ENCODE data around the gene ITGB6.
"Not testable (repeated sequence)": the region's sequence is repeated elsewhere in the genome, so short reads cannot be mapped to it uniquely, and the experiment has no call there.

The ITGB6 gene

DNA sequence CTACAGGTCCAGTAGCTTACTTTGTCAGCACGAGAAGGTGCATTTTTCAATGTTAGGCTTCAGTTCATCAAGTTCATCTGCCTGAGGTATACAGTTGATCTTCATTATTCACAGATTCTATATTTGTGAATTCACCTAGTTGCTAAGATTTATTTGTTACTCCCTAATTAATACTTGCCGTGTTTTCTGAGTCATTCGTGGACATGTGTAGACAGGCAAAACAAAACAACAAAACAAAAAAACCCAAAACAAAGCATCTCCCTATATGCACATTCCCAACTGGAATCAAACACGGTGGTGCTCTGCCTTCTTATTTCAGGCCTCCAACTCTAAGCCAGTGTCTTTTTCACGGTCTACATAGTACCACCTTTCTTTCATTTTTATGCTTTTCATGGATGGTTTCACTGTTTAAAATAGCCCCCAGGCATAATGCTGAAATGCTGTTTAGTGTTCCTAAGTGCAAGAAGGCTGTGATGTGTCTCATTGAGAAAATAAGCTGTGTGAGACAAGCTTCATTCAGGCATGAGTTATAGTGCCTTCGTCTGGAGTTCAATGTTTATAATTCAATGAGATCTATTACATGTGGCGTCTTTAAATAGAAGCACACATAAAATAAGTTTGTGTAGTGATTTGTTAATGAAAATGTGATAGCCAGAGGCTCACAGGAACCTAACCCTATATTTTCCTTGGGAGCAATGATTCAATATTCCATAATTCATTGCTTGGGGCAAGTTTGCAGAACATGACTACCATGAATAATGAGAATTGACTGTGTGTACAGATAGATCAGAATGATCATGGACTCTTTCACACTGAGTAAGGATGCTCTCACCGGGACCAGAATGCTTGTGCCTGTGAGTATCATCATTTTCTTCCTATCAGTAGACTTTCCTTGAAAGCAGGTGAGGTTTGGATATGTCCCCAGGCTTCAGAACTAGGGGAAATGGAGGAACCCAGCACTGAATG lies 24.6 kb downstream of the ITGB6 start:
- no peak for DNase-seq

DNA sequence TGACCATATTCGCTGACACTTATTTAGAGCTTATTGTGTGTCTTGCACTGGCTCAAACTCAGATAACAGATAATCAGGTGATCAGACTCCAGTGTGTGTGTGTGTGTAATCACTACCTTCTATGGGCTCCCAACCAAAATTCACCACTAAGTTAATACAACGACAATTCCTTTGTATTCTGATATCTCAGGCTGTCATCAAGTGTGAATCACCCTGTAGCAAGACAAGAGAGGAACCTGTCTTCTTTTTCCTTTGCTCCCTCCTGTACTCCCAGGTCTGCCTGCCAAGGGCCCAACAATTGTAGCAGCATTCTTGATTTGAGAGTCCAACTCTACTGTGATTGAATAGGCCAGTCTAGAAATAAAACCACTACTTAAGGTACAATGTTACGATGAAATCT lies 25.8 kb downstream of the ITGB6 start:
- DNase-seq = no peak

DNA sequence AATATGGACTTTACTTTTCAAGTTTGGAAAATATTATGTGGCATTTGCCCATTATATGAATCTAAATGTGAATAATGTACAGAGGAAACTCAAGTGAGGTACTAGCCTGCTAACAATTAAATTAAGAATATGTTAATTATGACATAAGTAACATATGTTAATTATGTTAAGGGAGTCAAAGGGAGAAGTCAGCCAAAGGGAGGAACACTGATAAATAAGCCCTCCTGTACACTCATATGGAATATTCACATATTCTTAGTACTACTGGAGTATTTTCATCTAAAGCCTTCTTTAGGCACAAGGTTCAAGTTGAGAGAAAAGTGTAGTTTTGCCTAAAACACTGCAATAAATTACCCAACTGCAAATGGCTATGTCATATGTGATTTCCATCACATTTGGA lies 30.1 kb downstream of the ITGB6 start:
- no peak for DNase-seq

DNA sequence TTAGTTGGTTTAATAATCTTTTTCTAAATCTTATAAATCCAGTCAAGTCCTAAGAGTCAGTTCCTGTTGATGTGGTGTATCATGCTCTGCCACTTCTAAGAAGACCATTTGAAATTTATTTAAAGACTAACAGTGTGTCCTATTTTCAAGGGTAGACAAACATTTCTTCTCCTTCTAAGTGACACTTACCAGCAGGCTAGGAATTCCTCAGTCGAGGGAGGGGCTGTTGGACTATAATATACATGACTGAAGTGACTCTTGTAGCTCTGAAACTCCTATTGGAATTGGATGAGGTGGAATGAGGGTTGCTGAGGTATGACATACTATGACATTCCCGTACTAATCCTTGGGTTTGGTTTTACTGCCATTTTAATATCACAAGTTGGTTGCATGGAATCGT lies 30.6 kb downstream of the ITGB6 start:
- no peak for DNase-seq

DNA sequence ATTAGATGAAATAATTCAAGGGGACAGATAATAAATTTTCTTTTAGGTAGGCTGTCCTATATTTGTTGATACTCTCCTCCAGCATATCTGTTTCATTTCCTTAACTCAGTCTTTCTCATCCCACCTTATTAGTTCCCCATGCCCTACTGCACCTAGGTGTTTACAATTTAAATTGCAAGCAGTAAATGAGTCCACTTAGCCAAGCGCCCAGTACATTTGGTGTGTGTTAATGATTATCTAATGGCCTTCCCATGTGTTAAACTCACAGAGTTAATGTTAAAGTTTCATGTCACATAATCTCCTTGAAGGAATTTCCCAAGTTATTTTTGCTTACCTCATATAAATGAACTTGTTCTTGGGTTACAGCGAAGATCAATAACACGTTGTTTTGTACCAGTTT lies 31.2 kb downstream of the ITGB6 start:
- no peak for DNase-seq

DNA sequence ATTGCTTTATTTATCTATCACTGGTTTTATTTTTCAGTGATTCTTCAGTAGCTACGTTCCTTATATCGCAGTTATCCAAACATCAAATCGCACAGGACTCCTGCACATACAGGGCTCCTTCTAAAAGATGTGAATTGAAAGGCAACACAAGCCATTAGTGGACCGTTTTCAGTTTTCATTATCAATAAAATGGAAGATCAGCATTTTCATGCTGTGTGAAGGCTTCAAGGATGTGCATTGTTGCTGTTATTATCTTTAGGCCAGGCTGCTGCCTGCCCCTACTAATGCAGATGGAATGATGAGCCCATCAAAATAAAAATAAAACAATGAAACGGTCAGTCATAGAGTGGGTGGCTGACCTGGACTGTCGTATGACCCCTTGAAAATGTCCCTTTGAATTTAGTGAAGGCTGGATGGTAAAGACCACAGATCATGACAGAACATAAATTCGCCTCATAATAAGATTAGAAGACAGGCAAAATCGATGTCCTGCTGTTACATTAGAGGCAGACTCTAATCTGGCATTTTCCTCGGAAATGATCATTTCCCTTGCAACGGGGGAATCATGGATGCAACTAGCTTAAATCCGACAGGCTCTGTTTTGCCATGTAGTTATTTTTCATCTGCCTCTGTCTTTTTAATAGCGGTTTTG lies 32.9 kb downstream of the ITGB6 start:
- no peak for DNase-seq

DNA sequence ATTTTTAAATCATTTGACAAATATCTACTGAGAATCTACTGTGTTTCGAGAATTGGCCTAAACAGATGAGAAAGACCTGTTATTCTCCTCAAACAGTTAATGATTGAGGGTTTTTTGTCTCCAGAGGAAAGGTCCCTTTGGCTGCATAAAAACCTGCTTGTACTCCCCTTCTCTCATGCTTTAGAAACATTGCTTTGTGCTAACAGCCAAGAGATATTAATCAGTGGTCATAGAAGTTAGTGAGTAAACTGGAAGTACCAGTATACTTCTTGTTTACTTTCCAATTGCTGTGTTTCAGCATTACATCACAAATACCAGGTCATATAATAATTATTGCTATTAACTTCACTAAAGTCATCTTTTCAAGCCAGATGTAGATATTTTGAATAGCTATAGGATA lies 34.1 kb downstream of the ITGB6 start:
- no peak for DNase-seq

DNA sequence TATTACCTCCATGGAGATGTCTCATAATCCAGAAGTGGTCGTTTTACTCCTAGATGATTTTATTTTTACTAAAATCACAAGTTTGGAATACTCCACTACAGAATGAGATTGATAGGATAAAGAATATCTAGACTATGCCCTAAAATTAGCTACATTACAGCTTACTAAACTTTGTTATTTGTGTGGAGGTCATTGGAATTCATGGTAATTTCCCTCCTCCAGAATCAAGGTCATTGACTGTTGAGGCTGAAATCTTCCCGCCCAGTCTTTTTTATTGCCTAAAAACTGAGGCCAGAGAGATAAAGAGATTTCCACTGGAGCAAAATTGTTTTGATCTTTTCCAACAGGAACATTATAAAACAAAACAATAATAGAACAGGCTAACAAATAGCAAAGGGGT lies 35.0 kb downstream of the ITGB6 start:
- DNase-seq = no peak

DNA sequence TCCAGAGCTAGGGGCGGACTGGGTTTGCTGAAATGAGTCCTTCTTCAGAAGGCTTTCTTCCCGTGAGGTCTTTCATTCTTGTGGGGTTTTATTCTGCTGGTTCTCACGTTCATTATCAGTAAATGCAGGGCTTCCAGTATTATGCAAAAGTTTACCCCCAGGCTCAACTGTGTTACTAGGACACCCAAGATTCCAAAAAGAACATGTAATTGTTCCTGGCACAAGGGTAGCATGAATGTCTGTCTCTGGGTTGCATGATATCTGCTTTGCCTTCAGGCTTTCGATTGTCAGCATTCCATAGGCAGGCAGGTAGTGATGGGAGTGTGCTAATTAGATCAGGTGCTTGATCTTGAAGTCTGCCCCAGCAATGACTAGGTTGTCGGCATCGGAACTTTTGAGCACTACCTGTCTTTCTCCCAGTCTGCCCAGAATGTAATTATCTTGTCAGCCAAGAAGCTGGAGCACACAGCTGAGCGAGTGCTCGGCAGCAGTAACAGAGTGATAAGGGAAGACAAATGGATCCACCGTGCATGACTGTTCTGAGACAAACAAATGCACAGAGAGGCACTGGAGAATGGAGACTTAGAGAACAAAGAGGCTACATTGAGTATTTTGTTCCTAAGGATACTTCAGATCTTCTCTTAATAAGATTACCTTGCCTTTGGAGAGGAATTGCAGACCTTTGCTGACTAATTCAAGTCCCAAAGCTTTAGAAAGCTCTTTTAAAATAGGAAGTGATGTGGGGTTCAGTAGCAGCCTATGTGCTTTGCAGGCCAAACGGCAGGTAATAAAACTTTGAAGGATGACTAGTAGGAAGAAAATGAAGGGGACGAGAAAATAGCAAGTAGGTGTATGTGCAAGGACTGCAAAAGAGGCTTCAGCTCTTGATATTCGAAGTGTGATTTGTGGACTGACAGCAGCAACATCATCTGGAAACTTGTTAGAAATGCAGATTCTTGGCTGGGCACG lies 41.9 kb downstream of the ITGB6 start:
- DNase-seq = no peak

DNA sequence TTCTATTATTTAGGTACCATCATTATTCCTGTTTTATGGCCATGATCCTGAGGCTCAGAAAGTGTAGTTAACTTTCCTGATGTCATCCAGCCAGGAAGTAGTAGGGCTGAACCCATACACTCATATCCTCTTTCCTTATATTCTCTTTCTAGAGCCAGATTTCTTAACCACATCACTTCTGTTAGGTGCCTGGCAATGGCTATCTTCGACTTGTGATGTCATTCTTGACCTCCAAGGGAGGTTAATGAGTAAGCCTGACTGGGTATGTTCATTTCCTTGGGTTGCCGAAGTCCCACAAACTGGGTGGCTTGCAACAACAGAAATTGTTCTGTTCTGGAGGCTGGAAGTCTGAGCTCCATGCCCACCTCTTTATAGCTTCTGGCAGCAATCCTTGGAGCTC lies 43.4 kb downstream of the ITGB6 start:
- no peak for DNase-seq

DNA sequence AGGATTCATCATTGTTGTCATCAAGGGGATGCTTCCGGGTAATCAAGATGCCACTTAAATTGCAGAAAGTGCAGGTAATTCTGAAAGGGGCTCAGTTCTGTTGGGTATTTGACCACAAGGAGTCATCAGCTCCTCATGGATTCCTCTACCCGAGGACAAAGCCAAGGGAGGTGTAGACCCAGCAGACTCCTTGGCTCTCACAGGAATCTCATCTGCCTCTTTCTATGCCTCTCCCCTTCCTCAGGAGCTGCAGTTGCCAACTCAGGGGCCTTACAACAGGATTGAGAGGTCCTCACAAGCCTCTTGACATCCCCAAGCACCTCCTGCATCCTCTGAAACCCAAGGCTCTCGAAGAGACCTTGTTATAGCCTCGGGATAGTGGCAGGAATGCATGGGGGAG lies 44.0 kb downstream of the ITGB6 start:
- no peak for DNase-seq

DNA sequence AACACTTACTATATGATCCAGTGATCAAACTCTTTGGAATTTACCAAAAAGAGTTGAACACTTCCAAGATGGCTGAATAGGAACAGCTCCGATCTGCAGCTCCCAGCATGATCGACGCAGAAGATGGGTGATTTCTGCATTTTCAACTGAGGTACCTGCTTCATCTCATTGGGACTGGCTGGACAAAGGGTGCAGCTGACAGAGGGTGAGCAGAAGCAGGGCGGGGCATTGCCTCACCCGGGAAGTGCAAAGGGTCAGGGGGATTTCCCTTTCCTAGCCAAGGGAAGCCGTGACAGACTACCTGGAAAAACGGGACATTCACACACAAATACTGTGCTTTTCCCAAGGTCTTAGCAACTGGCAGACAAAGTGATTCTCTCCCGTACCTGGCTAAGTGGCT lies 51.7 kb downstream of the ITGB6 start:
- DNase-seq = not testable (repeated sequence)

DNA sequence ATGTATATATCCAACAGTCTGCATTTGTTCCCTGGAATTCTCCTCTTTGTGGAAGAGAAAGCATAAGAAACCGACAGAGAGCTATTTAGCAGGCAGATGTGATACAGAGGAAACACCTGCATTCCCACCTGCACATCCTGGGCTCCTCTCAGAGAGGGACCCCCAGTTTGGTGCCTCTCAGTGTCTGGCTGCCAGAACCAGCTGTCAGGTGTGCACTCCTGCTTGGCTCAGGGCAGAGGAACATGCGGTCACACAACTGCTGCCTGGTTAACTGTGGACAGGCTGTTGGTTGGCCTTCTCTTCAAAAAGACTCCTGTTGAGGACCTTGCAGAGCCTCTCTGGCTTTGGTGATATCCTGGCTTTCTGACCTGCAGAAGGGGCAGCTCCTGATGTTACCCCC lies 54.6 kb downstream of the ITGB6 start:
- no peak for DNase-seq

DNA sequence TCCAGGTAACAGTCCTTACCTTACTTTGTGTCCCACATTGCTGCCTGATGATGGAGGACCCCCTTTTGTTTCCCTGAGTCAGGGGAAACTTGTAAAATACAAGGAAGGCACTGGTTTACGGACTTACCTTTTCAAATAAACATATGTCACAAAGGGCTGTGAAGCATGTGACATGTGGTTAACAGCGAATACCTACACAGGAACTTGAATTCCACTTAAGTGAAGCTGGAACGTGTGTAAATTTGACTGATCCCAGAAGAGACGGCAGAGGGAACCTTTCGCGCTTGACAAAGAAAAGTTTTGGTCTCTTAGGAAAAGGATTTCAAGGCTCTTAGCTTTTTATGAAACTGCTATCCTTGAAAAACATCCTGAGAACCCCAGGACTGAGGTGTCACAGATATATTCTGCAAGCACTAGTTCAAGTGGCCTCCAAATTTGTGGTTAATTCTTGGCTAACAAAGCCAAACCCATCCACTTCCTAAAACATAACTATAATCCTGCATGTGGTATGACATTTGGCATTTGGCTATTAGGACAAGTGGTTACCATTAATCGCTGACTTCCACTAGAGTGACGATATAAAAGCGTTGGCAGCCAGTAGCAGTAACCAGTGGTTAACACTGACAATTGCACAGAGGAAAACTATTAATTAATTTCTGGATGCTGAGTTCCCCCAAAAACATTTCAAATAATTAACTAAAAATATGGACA lies 55.6 kb downstream of the ITGB6 start:
- no peak for DNase-seq

DNA sequence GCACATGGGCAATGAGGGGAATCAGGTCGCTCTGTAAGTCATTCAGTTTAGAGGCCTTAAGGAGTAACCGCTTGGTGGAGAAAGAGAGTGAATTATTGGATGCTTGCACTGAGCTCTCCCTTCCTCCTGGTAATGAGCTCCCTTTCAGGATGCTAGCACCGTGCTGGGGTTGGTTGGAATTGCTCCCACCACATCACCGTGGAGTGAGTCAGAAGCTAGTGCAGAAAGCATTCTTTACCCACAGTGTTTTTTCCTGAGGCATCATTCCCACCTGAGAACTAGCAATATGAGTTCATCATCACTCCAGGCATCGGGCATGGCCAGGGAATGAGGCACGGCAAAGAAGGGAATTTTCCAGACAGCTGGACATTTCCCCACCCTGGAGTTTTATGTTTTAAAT lies 57.6 kb downstream of the ITGB6 start:
- DNase-seq = no peak

DNA sequence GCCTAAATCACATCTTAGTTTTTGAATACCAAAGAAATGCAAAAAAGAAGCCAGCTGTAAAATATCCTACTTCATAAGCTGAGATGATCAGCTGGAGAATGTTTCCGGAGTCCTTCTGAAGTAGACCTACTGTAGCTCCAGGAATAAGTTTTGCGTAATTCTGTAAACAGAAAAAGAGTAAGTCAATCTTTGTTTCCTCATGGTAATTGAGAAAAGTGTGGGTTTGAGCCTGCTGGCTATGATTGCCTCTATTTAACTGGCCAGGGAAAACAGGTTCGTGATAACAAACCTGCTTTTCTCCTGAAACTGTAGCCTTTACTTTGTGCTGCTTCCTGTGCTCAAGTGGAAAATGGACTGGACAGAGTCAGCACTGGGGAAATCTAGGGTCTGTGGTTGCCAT lies 58.2 kb downstream of the ITGB6 start:
- DNase-seq = no peak

DNA sequence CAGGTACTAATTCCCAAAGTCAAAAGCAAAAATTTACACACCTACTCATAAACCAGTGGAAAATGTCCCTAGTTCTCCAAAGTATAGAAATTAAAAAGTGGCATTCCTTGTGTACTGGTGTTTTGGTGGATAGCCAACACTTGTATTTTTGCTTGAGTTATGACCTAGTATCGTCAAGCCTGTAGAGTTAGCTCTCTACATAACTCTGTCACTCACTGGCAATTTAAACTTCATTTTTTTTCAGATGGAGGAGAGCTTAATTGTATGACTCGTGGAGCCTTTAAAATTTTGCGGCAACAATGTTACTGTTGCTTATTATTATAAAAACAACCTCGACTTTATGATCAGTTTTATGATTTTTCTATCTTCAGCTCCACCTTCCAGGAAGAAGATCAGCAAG lies 58.7 kb downstream of the ITGB6 start:
- DNase-seq = no peak

DNA sequence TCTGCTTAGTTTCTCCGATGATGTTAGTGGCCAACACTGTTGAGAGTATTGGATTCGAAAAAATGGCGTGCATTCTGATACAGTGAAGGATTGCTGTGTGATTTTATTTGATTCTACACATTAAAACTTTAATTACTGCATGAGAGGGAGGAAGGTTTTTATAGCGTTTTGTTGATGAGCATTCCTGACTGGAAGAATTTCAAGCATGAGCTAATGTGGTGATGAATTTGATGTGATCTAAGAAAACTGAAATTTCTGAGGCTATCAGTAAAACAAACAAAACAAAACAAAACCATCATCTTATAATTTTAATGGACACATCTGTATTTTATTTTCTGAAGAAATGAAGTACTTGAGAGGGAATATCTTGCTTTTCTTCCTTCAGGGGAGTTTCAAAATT lies 59.6 kb downstream of the ITGB6 start:
- no peak for DNase-seq

DNA sequence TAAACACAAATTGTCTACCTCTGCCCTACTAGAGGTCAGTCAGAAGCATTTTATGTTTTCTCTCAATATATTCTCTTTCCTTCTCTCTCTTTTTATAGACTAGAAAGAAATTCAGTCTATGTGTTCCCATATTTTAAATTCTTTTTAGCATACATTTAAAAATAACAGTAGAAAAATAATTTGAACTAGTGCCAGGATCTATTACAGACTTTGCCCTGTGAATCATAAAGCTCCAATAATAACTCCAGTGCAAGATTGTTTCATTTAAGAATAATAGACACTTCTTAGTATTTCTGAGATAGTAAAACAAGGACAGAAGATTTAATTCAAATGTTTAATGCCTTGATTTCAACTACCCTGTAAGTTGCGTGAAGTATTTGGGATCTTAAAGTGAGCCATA lies 60.1 kb downstream of the ITGB6 start:
- DNase-seq = no peak

DNA sequence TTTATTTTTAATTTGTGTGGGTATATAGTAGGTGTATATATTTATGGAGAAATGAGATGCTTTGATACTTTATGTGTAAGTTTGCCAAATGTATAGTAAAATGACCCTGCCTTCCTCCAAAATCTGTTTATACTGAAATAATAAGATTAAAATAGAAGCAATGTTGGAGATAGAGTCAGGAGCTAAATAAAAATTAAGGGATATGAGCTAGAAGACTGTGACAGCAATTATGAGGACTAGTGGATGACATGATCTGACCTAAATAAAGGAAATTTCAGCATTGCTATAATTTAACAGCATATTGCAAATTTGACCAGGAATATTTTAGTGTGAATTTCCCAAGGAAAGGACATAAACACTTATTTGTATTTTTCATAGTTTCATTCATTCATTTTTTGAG lies 60.7 kb downstream of the ITGB6 start:
- no peak for DNase-seq

DNA sequence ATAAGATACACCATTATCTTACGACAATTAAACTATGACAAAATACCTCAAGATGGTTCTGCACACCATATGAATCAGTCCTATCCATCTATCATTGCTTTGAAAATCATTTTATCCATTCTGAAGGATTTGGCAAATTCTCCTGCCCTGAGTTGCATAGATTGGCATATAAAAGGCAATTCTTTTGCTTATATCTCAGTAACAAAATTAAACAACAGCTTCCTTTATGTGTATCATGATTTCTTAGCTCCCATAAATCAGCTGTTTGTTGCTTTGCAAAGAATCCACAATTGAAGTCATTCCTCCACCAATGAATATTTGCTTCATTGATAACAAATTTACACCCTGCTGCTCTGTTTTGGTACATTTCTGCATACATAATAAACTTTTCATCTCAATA lies 61.7 kb downstream of the ITGB6 start:
- DNase-seq = no peak

DNA sequence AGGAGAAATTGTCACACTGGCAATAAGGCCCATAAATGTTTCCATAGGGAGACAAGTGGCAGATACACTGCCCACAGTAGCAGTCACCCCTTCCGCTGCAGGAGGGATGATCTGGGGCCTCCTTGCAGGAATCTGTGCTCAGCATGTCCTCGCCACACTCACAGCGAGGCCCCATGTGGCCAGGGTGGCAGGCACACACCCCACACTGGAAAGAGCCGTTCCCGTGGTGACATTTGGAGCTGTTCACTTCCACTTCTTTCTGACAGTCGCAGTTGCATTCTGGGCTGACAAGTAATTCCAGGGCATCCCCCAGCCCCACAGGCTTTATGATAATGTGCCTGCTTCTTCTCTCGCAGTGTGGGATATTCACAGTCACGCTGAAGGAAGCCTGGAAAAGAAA lies 62.6 kb downstream of the ITGB6 start:
- no peak for DNase-seq

DNA sequence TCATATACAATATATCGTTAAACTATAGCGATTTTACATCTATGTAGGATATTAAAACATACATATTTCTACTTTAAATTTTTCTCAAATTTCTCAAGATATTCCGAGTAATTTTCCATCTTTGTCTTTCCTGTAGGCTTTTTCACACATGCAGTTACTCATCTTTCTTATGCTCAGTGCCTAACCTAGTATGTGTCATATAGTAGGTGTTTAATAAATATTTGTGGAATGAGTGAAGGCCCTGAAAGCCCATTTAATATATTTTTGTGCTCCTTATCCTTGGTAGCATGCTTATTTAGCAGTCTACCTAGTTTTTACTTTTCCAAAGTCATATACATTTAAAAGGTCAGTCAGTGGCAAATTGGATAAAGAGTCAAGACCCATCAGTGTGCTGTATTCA lies 67.3 kb downstream of the ITGB6 start:
- no peak for DNase-seq
